Activated naive CD8-positive, alpha-beta T cell treated with anti-CD3 and anti-CD28 coated beads for 36 hours (primary cell): ENCODE measurements around the gene TBC1D1. TPM values are rescaled to one million over a fixed set of nuclear protein-coding genes. Genes with fewer than 3 reads are reported as not detected.
A peak's percentile ranks its signal among the peaks of the same experiment; 100 is the strongest.

ENCODE experiments used
- DNase-seq: peaks from one replicate; pipeline ENCODE4 v3.0.0; 2021
- H3K27ac Mint-ChIP-seq: one replicate; pipeline ENCODE4 v1.8.0; 2022; ENCODE audit warnings: mild to moderate bottlenecking, moderate library complexity, mixed read lengths
- H3K27me3 Mint-ChIP-seq: one replicate; pipeline ENCODE4 v1.8.0; 2022; ENCODE audit warnings: mild to moderate bottlenecking, mixed read lengths
- H3K36me3 Mint-ChIP-seq: one replicate; pipeline ENCODE4 v1.8.0; 2021; ENCODE audit warnings: mild to moderate bottlenecking, mixed read lengths
- H3K4me1 Mint-ChIP-seq: one replicate; pipeline ENCODE4 v1.8.0; 2021; ENCODE audit warnings: mixed read lengths
- H3K4me3 Mint-ChIP-seq: one replicate; pipeline ENCODE4 v1.8.0; 2022; ENCODE audit warnings: mild to moderate bottlenecking, moderate library complexity, mixed read lengths
- H3K9me3 Mint-ChIP-seq: one replicate; pipeline ENCODE4 v1.8.0; 2022; ENCODE audit warnings: mixed read lengths
- total RNA-seq, 2 experiments: library from RNA; stranded (reverse); gene quantifications; one replicate each; pipeline ENCODE4 v1.2.3, GENCODE V29; 2021

Gene TBC1D1
- total RNA-seq, 2 experiments from 2014 or later, result 79.6 to 80.3 TPM

- Mint-ChIP-seq H3K27me3 (no peaks in the 10 kb centered on the region), H3K9me3 (no peaks in the 10 kb centered on the region), H3K4me1 (peaks cover 23% of the 10 kb centered on the region), H3K4me3 (no peak overlapping the region), H3K36me3 (peaks cover 6% of the 10 kb centered on the region), H3K27ac (no peak overlapping the region)
- no peak for DNase-seq
These were observed 176.6 kb downstream of the TBC1D1 start for GRCh38 chr4:38067499-38067898.

- no peak for DNase-seq
- H3K36me3 Mint-ChIP-seq, result peaks cover 7% of the 10 kb centered on the region
- no peaks in the 10 kb centered on the region for H3K27me3 Mint-ChIP-seq
- peaks cover 22% of the 10 kb centered on the region for H3K4me1 Mint-ChIP-seq
- H3K4me3 Mint-ChIP-seq, result no peak overlapping the region
- H3K9me3 Mint-ChIP-seq, result no peaks in the 10 kb centered on the region
- no peak overlapping the region for H3K27ac Mint-ChIP-seq
These were observed 177.2 kb downstream of the TBC1D1 start for GRCh38 chr4:38068107-38068506.

GRCh38 chr4:38069271-38069760 lies 178.4 kb downstream of the TBC1D1 start:
- Mint-ChIP-seq H3K4me1 (peaks cover 20% of the 10 kb centered on the region), H3K4me3 (no peak overlapping the region), H3K27me3 (no peaks in the 10 kb centered on the region), H3K27ac (no peak overlapping the region), H3K9me3 (no peaks in the 10 kb centered on the region), H3K36me3 (peaks cover 8% of the 10 kb centered on the region)
- peak; percentile 11 for DNase-seq

- Mint-ChIP-seq H3K27me3 (no peaks in the 10 kb centered on the region), H3K9me3 (no peaks in the 10 kb centered on the region), H3K27ac (peak overlapping the region; percentile 16), H3K4me3 (no peak overlapping the region), H3K4me1 (peaks cover 34% of the 10 kb centered on the region), H3K36me3 (peaks cover 18% of the 10 kb centered on the region)
- no peak for DNase-seq
These were observed 181.0 kb downstream of the TBC1D1 start for GRCh38 chr4:38071801-38072431.

- DNase-seq, result no peak
- Mint-ChIP-seq H3K4me3 (no peak overlapping the region), H3K27me3 (no peaks in the 10 kb centered on the region), H3K36me3 (peaks cover 21% of the 10 kb centered on the region), H3K9me3 (no peaks in the 10 kb centered on the region), H3K27ac (peak overlapping the region; percentile 4), H3K4me1 (peaks cover 34% of the 10 kb centered on the region)
These were observed 181.7 kb downstream of the TBC1D1 start for GRCh38 chr4:38072578-38072977.

GRCh38 chr4:38073596-38074234 lies 182.8 kb downstream of the TBC1D1 start:
- H3K4me1 Mint-ChIP-seq, result peaks cover 39% of the 10 kb centered on the region
- no peak overlapping the region for H3K27ac Mint-ChIP-seq
- DNase-seq, result no peak
- no peaks in the 10 kb centered on the region for H3K9me3 Mint-ChIP-seq
- no peaks in the 10 kb centered on the region for H3K27me3 Mint-ChIP-seq
- H3K4me3 Mint-ChIP-seq, result no peak overlapping the region
- H3K36me3 Mint-ChIP-seq, result peaks cover 24% of the 10 kb centered on the region

- Mint-ChIP-seq H3K27me3 (no peaks in the 10 kb centered on the region), H3K27ac (no peak overlapping the region), H3K36me3 (peaks cover 26% of the 10 kb centered on the region), H3K9me3 (no peaks in the 10 kb centered on the region), H3K4me1 (peaks cover 34% of the 10 kb centered on the region), H3K4me3 (no peak overlapping the region)
- DNase-seq, result no peak
These were observed 184.7 kb downstream of the TBC1D1 start for GRCh38 chr4:38075370-38076152.

GRCh38 chr4:38076153-38076669 lies 185.3 kb downstream of the TBC1D1 start:
- H3K27me3 Mint-ChIP-seq, result no peaks in the 10 kb centered on the region
- no peak overlapping the region for H3K4me3 Mint-ChIP-seq
- no peak overlapping the region for H3K27ac Mint-ChIP-seq

GRCh38 chr4:38077791-38078489 lies 187.1 kb downstream of the TBC1D1 start:
- Mint-ChIP-seq H3K4me1 (peaks cover 27% of the 10 kb centered on the region), H3K4me3 (no peak overlapping the region), H3K27me3 (no peaks in the 10 kb centered on the region), H3K27ac (no peak overlapping the region), H3K9me3 (no peaks in the 10 kb centered on the region), H3K36me3 (peaks cover 27% of the 10 kb centered on the region)
- no peak for DNase-seq

More at GRCh38 chr4:38076153-38076669, 185.3 kb downstream of the TBC1D1 start:
- Mint-ChIP-seq H3K9me3 (no peaks in the 10 kb centered on the region), H3K36me3 (peaks cover 28% of the 10 kb centered on the region), H3K4me1 (peaks cover 36% of the 10 kb centered on the region)
- no peak for DNase-seq

- H3K4me1 Mint-ChIP-seq, result peaks cover 27% of the 10 kb centered on the region
- no peak for DNase-seq
- peaks cover 22% of the 10 kb centered on the region for H3K36me3 Mint-ChIP-seq
- no peaks in the 10 kb centered on the region for H3K27me3 Mint-ChIP-seq
- no peak overlapping the region for H3K4me3 Mint-ChIP-seq
- no peak overlapping the region for H3K27ac Mint-ChIP-seq
- no peaks in the 10 kb centered on the region for H3K9me3 Mint-ChIP-seq
These were observed 187.9 kb downstream of the TBC1D1 start for GRCh38 chr4:38078590-38079421.

- H3K36me3 Mint-ChIP-seq, result peaks cover 19% of the 10 kb centered on the region
- H3K4me3 Mint-ChIP-seq, result no peak overlapping the region
- no peak overlapping the region for H3K27ac Mint-ChIP-seq
- H3K27me3 Mint-ChIP-seq, result no peaks in the 10 kb centered on the region
- DNase-seq, result no peak
- H3K9me3 Mint-ChIP-seq, result no peaks in the 10 kb centered on the region
- peaks cover 23% of the 10 kb centered on the region for H3K4me1 Mint-ChIP-seq
These were observed 189.4 kb downstream of the TBC1D1 start for GRCh38 chr4:38080061-38080974.

GRCh38 chr4:38082021-38082420 lies 191.1 kb downstream of the TBC1D1 start:
- no peaks in the 10 kb centered on the region for H3K9me3 Mint-ChIP-seq
- DNase-seq, result no peak
- H3K4me1 Mint-ChIP-seq, result peaks cover 13% of the 10 kb centered on the region
- H3K36me3 Mint-ChIP-seq, result peaks cover 11% of the 10 kb centered on the region
- no peak overlapping the region for H3K4me3 Mint-ChIP-seq
- no peak overlapping the region for H3K27ac Mint-ChIP-seq
- H3K27me3 Mint-ChIP-seq, result no peaks in the 10 kb centered on the region
